Left renal cortex interstitium (tissue), 4 donors: Measurements from ENCODE around the gene SEMA3F. TPM values are rescaled to one million over a fixed set of nuclear protein-coding genes. Genes with fewer than 3 reads are reported as not detected.

Source experiments
- DNase-seq, 4 donors: peaks; one replicate each; pipeline ENCODE4 v3.0.0-alpha.2; 2013; ENCODE audit warnings: low read depth in 4 of 4, low spot score in 2 of 4, missing footprints in 1 of 4
- polyA plus RNA-seq, 4 donors: library from polyadenylated mRNA; unstranded; fragments of 120-200 nt; gene quantifications; one replicate each; pipeline ENCODE4 v1.2.1, GENCODE V29; 2013; ENCODE audit not compliant: insufficient read length in 4 of 4

The SEMA3F gene
- polyA plus RNA-seq, 4 donors, result 68.6 to 101 (median 80.4) TPM

- DNase-seq, result no peak
Measured at GRCh38 chr3:50132421-50133282, 22.5 kb upstream of the SEMA3F start.

- no peak for DNase-seq
Measured at GRCh38 chr3:50133283-50133615, 21.9 kb upstream of the SEMA3F start.

- DNase-seq, result no peak
Measured at GRCh38 chr3:50134367-50134766, 20.8 kb upstream of the SEMA3F start.

- DNase-seq, result no peak
Measured at GRCh38 chr3:50135964-50136363, 19.2 kb upstream of the SEMA3F start.

GRCh38 chr3:50136714-50137405 is 18.3 kb upstream of the SEMA3F start:
- DNase-seq, result no peak

GRCh38 chr3:50137531-50137930 is 17.6 kb upstream of the SEMA3F start:
- no peak for DNase-seq

GRCh38 chr3:50138266-50139200 is 16.6 kb upstream of the SEMA3F start:
- DNase-seq, result peak in 1 of 4 donors; percentile 75

- DNase-seq, result no peak
Measured at GRCh38 chr3:50139308-50139707, 15.8 kb upstream of the SEMA3F start.

GRCh38 chr3:50139718-50140423 is 15.3 kb upstream of the SEMA3F start:
- DNase-seq, result no peak

- no peak for DNase-seq
Measured at GRCh38 chr3:50140990-50141389, 14.1 kb upstream of the SEMA3F start.

GRCh38 chr3:50146316-50146901 is 8.7 kb upstream of the SEMA3F start:
- DNase-seq, result no peak

GRCh38 chr3:50147016-50147415 is 8.1 kb upstream of the SEMA3F start:
- no peak for DNase-seq

- DNase-seq, result no peak
Measured at GRCh38 chr3:50147447-50147846, 7.7 kb upstream of the SEMA3F start.

- no peak for DNase-seq
Measured at GRCh38 chr3:50147861-50148260, 7.3 kb upstream of the SEMA3F start.

- no peak for DNase-seq
Measured at GRCh38 chr3:50150404-50150750, 4.7 kb upstream of the SEMA3F start.

GRCh38 chr3:50150863-50151686 is 4.0 kb upstream of the SEMA3F start:
- DNase-seq, result peak in 1 of 4 donors; percentile 85

GRCh38 chr3:50151728-50152127 is 3.4 kb upstream of the SEMA3F start:
- DNase-seq, result no peak

- no peak for DNase-seq
Measured at GRCh38 chr3:50153782-50154475, 1.2 kb upstream of the SEMA3F start.

- no peak for DNase-seq
Measured at GRCh38 chr3:50154476-50154839, 666 bp upstream of the SEMA3F start.
